Activated CD4-positive, alpha-beta T cell treated with anti-CD3 and anti-CD28 coated beads for 1 hour (primary cell): ENCODE data around the gene FGD4.

ENCODE experiments used
- DNase-seq: peaks from one replicate; pipeline ENCODE4 v3.0.0-alpha.2; 2020

Gene FGD4

GRCh38 chr12:32407795-32408194 lies 8.4 kb downstream of the FGD4 start:
- DNase-seq, result no peak

- DNase-seq, result no peak
Measured at GRCh38 chr12:32413412-32413811, 14.1 kb downstream of the FGD4 start.

- no peak for DNase-seq
Measured at GRCh38 chr12:32418221-32418620, 18.9 kb downstream of the FGD4 start.

GRCh38 chr12:32418903-32419519 lies 19.7 kb downstream of the FGD4 start:
- no peak for DNase-seq

GRCh38 chr12:32419520-32419960 lies 20.2 kb downstream of the FGD4 start:
- DNase-seq, result no peak

DNA sequence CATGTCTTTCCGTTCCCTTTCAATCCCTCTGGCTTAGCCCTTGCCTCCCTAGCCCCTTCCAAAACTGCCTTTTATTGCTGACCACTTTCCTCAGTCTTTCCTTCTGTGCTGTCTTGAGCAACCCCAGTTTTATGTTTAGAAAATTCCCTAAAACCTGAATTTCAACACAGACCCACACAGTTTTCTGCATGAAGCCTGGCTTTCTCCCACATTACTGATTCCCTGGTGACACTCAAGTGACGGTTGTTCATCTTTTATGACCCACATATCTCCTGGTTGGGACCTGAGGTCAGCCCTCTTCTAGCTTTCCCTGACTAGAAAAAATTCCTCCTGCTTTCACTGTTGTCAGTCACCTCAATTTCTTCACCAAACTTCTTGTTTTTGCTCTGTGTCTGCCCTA lies 21.0 kb downstream of the FGD4 start:
- no peak for DNase-seq

DNA sequence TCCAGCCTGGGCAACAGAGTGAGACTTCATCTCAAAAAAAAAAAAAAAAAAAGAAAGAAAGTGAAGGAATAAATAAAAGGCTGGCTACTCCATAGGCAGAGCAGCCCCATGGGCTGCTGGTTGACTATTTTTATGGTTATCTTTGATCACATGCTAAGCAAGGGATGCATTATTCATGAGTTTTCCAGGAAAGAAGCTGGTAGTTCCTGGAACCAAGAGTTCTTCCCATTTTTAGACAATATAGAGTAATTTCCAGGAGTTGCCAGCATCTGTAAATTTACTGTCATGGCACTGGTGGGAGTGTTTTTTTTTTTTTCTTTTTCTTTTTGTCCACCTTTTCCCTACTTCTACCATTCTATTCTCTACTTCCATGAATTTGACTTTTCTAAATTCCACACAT lies 24.2 kb downstream of the FGD4 start:
- DNase-seq, result no peak

GRCh38 chr12:32431025-32431424 lies 31.7 kb downstream of the FGD4 start:
- DNase-seq, result no peak

DNA sequence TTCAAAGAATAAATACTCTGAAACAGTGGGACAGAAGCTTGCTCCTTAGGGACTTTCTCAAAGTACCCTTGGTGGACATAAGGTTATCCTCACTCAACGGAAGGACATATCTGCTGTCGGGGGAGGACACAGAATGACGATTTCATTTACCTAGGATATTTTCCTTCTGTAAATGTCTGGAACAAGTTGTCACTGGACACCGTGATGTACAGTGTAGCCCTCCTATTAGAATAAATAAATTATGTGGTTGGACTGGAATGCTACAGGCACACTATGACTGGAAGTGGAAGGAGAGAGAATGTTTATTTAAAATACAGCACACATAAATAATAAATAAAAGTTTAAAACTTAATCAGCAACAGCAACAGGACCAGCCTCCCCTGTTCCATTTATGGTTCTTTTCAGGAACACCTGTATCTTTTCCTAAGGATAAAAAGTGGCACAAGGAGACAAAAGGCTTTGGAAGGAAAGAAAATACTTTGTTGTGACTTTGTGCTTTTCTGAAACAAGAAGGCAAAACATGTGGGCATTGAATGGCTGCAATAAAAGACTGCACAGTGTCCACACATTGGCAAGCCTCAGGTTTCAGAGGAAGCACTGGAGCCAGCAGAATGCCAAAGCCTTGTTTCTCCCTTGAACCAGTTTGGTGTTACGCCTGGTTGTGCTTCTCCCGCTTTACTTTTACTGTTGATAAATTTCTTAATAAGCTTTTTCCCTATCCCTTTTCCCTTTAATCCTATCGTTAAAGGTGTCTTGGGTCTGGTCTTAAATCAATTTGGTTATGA lies 36.8 kb downstream of the FGD4 start:
- DNase-seq, result no peak

DNA sequence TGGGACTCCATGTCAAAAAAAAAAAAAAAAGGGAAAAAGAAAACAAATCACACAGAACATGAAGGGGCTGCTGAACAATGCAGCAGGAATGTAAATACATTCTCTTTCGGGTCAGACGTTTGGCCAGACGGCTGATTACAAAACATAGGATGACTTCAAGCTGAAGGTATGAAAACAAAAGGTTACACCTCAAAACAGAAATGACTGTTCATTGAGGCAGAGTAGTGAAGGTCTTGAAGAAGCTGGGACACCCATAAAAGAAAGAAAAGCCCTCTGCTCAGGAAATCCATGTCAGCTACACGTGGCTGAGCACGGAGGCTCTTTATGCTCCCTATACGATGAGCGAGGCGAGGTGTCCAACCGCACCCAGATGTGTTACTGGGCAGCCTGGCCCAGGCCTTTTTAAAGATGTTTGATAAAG lies 37.7 kb downstream of the FGD4 start:
- DNase-seq, result no peak

DNA sequence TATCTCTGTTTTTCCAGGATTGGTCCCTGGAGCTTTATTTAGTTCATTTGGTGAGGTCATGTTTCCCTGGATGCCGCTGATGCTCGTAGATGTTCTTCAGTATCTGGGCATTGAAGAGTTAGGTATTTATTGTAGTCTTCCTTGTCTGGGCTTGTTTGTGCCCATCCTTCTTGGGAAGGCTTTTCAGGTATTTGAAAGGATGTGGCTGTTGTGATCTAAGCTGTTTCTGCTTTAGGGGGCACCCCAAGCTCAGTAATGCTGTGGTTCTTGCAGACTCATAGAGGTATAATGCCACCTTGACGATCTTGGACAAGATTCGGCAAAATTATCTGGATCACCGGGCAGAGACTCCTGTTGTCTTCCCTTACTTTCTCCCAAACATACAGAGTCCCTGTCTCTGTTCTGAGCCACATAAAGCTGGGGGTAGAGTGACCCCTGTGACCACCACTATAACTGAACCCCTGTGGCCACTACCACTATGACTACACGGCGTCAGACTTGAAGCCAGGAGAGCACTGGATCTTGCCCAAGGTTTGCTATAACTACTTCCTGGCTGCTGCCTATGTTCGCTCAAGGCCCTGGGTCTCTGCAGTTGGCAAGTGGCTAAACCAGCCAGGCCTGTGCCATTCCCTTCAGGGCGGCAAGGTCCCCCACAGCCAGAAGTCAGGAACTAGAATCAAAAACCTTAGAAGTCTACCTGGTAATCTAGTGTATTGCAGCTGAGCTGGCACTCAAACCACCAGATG lies 40.9 kb downstream of the FGD4 start:
- no peak for DNase-seq

- DNase-seq, result no peak
Measured at GRCh38 chr12:32443491-32443890, 44.1 kb downstream of the FGD4 start.

DNA sequence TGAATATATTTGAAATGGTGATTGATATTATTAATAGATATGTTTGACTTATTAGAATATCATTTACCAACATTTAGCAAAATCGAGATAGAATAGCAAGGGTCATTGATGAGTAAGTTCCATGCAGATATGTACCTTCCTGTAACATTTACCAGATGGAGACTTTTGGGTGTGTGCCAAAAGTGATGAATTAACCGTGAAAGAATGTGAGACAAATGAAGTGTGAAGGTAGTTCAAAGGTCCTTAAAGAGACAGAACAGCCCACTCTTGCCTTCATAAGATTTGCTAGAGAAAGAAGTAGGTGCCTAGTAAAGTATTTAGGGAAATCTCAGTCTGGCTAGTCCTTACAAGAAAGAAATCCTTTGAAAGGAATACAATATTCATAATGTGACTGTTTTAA lies 45.5 kb downstream of the FGD4 start:
- no peak for DNase-seq

- DNase-seq, result no peak
Measured at GRCh38 chr12:32445356-32445755, 46.0 kb downstream of the FGD4 start.

DNA sequence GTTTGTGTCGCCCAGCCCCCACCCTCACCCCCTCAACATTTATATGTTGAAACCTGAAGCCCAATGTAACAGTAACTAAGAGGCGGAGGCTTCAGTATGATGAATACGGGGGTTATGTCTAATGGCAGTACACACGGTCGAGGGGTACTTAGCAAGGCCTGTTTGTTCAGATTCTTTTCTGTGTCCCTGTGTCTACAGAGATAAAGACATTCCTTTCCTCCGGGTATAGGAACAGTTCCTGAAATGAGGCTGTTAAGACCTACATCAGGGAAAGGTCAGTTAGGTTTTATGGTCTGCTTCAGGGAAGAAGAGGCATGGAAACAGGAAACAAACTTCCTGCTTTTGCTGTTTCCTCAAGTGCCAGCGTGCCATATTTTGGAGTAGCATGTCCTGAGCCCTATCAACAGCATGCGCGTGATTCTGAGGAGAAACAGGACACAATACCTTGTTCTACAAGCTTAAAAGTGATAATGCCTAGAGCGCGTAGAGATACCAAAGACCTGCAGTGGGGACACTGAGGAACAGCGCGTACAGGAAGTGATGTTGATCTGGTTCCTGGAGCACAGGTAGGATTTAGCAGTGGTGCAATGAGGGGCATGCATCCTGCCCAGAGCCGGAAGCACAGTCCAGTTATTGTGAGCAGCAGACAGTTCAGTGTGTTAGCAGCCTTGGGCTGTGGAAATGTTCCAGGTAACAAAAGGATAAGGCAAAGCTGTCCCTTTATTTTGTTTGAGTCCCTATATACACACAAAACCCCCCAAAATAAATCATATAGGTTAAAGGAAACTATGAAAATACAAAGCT lies 47.2 kb downstream of the FGD4 start:
- no peak for DNase-seq

GRCh38 chr12:32448586-32448985 lies 49.2 kb downstream of the FGD4 start:
- no peak for DNase-seq

GRCh38 chr12:32450363-32450762 lies 51.0 kb downstream of the FGD4 start:
- DNase-seq, result no peak

GRCh38 chr12:32450768-32451167 lies 51.4 kb downstream of the FGD4 start:
- no peak for DNase-seq

DNA sequence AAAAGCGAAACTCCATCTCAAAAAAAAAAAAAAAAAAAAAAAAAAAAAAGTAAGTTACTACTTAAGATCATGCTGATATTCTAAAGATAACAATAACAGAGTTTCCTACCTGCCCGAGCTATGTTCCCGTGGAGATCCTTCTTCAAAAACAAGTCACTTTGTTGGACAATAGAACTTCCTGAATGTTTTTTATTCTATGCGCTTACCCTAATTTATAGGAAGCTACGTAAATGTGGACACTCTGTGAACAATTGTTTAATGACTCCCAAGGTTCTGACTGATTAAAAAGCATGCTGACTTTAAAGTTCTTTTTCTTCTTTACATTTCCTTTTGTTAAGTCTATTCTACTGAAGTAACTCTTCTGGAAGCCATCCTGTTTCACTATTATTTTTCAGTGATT lies 52.5 kb downstream of the FGD4 start:
- no peak for DNase-seq

DNA sequence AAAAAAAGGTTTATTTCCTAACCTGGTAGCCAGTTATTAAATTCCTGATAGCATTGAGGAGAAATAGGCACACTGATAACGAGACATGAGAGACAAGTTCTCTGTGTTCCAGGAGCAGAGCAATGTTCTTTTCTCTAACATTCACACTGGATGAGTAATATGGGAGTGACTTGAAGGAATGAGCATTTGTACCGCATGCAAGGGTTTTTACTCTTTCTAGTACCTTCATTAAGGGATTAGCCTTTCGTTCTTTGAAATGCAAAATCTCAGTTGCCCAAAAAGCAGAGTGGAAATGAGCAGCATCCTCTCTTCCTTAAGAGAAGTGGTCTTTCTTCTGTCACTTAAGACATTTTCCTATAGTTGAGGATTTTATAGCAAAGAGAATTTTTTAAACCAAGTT lies 54.7 kb downstream of the FGD4 start:
- DNase-seq, result no peak

GRCh38 chr12:32454866-32455265 lies 55.5 kb downstream of the FGD4 start:
- no peak for DNase-seq

GRCh38 chr12:32455607-32456071 lies 56.3 kb downstream of the FGD4 start:
- no peak for DNase-seq
